Epithelial cell of esophagus (primary cell): ENCODE data around the gene PLEKHA4.
A peak's percentile ranks its signal among the peaks of the same experiment; 100 is the strongest.
"Not testable (repeated sequence)": the region's sequence is repeated elsewhere in the genome, so short reads cannot be mapped to it uniquely, and the experiment has no call there.

Source experiments
- DNase-seq: peaks from one replicate; pipeline ENCODE4 v3.0.0; 2010; ENCODE audit warnings: low read depth
- H3K4me3 ChIP-seq: 2 replicates; pipeline ENCODE4 v1.5.1; 2011; ENCODE audit warnings: mild to moderate bottlenecking, low read length, control low read depth
- CTCF ChIP-seq: IDR thresholded peaks from 2 replicates; pipeline ENCODE4 v1.5.1; 2011; ENCODE audit warnings: low read depth, mild to moderate bottlenecking, low read length, control low read depth, inconsistent platforms; ENCODE audit not compliant: insufficient read depth; ENCODE audit errors: missing control alignments

The PLEKHA4 gene

GRCh38 chr19:48795685-48796070 lies 72.7 kb downstream of the PLEKHA4 start:
- DNase-seq, result no peak
- no peak overlapping the region for H3K4me3 ChIP-seq
- no peak for TF ChIP-seq CTCF

GRCh38 chr19:48795055-48795684 lies 73.2 kb downstream of the PLEKHA4 start:
- DNase-seq, result peak; percentile 92
- peak overlapping the region; percentile 52 for H3K4me3 ChIP-seq
- peak; percentile 86 for TF ChIP-seq CTCF

- TF ChIP-seq CTCF, result no peak
These were observed 74.1 kb downstream of the PLEKHA4 start for GRCh38 chr19:48794291-48794690.

GRCh38 chr19:48793271-48793670 lies 75.1 kb downstream of the PLEKHA4 start:
- H3K4me3 ChIP-seq, result no peak overlapping the region
- no peak for DNase-seq
- no peak for TF ChIP-seq CTCF

More at GRCh38 chr19:48794291-48794690, 74.1 kb downstream of the PLEKHA4 start:
- no peak for DNase-seq
- H3K4me3 ChIP-seq, result no peak overlapping the region

GRCh38 chr19:48787331-48787730 lies 81.1 kb downstream of the PLEKHA4 start:
- DNase-seq, result peak; percentile 61
- H3K4me3 ChIP-seq, result not testable (repeated sequence)
